Measurements from ENCODE around the gene CREB3.

Gene CREB3

DNA sequence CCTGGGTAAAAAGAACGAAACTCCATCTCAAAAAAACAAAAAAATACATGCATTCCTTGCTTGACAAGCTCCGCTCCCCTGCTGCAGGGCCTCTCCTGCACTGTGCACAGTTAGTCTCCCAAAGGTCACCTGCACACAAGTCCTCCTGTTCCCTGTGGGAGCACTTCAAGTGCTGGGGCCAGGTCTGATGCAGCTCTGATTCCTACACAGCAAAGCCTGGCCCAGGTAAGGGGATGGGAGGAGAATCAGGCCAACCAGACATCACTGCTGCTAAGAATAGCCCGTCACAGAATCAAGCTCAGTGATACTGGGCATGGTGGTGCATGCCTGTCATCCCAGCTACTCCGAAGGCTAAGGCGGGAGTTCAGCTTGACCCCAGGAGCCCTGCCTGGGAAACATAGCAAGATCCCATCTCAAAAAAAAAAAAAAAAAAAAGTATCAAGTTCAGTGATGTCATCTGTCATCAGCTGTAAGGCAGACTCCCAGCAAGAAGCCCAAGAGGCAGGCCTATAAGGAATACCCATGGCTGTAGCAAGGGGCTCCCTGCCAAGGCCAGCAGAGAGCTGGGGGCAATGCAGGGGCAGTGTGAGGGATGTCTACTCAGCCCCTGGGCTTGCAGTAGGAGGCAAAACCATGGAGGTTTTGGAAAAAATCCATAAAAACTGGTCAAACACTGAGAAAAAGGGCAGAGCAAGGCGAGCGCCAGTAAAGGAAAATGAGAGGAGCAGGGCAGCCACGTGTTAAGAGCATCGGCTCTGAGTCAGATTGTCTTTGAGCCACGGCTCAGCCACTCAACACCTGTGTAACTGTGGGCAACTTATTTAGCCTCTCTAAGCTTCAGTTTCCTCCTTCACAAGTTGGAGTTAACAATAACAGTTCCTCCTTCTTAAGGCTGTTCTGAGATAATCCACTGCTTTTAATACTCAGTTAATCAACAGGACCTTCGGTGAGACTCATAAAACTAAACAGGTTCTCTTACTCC lies 46.0 kb upstream of the CREB3 start:
- H4K20me1 ChIP-seq (ENCODE audit: insufficient read depth), result no peaks in the 10 kb centered on the region

DNA sequence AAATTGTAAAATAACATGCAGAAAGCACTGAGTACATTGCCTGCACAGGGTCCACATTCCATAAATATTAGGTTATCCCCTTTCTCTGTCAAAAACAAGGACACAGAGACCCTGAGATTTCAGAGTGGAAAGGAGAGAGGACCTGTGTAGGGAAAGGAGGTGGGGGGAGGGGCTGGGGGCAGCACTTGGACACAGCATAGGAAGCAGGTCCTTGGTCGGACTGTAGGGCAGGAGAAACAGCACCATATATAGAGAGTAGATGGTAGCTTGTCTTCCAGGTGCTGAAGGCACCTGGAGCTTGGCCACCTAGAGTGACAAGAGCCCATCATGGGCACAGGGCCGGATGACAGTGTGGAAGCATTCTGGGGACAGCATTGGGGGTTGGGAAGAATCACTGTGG lies 45.2 kb upstream of the CREB3 start:
- H3K27me3 ChIP-seq (ENCODE audit: insufficient read depth, low read depth), result no peaks in the 10 kb centered on the region
- no peak overlapping the region for H3K27ac ChIP-seq
- no peaks in the 10 kb centered on the region for H3K36me3 ChIP-seq (ENCODE audit: insufficient read depth)
- H3K9ac ChIP-seq, result no peak overlapping the region
- H3K4me1 ChIP-seq (ENCODE audit: low read depth, poor library complexity, severe bottlenecking), result no peaks in the 10 kb centered on the region
- no peak overlapping the region for H2AFZ ChIP-seq (ENCODE audit: low read depth)
- H3K4me2 ChIP-seq, result no peak overlapping the region
- H3K4me3 ChIP-seq (IDR thresholded peaks at IDR 0.05; ENCODE audit: insufficient read depth, low read depth, low read length), result no peak overlapping the region
- no peaks in the 10 kb centered on the region for H4K20me1 ChIP-seq (ENCODE audit: insufficient read depth)
- H3K79me2 ChIP-seq (ENCODE audit: insufficient read depth, low read depth), result no peaks in the 10 kb centered on the region
- TF ChIP-seq, protein P1, sequence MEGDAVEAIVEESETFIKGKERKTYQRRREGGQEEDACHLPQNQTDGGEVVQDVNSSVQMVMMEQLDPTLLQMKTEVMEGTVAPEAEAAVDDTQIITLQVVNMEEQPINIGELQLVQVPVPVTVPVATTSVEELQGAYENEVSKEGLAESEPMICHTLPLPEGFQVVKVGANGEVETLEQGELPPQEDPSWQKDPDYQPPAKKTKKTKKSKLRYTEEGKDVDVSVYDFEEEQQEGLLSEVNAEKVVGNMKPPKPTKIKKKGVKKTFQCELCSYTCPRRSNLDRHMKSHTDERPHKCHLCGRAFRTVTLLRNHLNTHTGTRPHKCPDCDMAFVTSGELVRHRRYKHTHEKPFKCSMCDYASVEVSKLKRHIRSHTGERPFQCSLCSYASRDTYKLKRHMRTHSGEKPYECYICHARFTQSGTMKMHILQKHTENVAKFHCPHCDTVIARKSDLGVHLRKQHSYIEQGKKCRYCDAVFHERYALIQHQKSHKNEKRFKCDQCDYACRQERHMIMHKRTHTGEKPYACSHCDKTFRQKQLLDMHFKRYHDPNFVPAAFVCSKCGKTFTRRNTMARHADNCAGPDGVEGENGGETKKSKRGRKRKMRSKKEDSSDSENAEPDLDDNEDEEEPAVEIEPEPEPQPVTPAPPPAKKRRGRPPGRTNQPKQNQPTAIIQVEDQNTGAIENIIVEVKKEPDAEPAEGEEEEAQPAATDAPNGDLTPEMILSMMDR (conservative IDR thresholded peaks at IDR 0.05; ENCODE audit: low read depth, low read length), result no peak

More for the DNA sequence above, 46.0 kb upstream of the CREB3 start:
- H3K27ac ChIP-seq, result no peak overlapping the region
- no peaks in the 10 kb centered on the region for H3K27me3 ChIP-seq (ENCODE audit: insufficient read depth, low read depth)
- no peak overlapping the region for H3K9ac ChIP-seq
- no peaks in the 10 kb centered on the region for H3K36me3 ChIP-seq (ENCODE audit: insufficient read depth)
- H3K79me2 ChIP-seq (ENCODE audit: insufficient read depth, low read depth), result no peaks in the 10 kb centered on the region
- no peaks in the 10 kb centered on the region for H3K4me1 ChIP-seq (ENCODE audit: low read depth, poor library complexity, severe bottlenecking)
- no peak overlapping the region for H2AFZ ChIP-seq (ENCODE audit: low read depth)
- no peak overlapping the region for H3K4me2 ChIP-seq
- TF ChIP-seq, protein P1 (conservative IDR thresholded peaks at IDR 0.05; ENCODE audit: low read depth, low read length), result no peak
- H3K4me3 ChIP-seq (IDR thresholded peaks at IDR 0.05; ENCODE audit: insufficient read depth, low read depth, low read length), result no peak overlapping the region

DNA sequence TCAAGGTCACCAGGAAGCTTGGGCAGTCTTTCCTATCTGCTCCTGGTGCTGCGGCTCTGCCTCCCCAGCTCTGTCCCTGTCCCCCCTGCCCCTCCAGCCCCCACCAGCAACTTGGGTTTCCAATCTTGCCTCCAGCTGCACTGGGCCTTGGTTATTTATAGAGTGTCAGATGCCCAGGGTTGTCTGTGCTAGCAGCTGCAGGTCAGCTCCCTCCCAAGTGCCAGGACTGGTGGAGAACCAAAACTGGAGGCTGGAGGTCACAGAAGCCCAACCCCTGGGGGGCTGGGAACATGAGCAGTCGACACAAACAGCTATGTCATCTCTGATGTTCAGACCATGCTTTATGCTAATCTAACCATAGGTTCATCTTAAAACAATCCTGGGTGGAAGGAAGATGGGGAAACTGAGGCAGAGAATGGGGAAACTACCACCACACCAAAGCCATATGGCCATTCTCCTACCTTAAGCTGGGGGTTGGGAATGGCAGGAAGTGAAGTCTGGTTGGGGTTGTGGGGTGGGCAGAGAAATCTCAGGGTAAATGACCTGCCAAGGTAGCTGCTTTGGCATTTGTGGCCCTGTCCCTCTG lies 44.4 kb upstream of the CREB3 start:
- Histone ChIP-seq H3K4me3 (IDR thresholded peaks at IDR 0.05; ENCODE audit: insufficient read depth, low read depth, low read length) (no peak overlapping the region), H3K4me2 (no peak overlapping the region), H3K79me2 (ENCODE audit: insufficient read depth, low read depth) (no peaks in the 10 kb centered on the region), H3K36me3 (ENCODE audit: insufficient read depth) (no peaks in the 10 kb centered on the region), H2AFZ (ENCODE audit: low read depth) (no peak overlapping the region), H3K27ac (no peak overlapping the region), H3K9ac (no peak overlapping the region), H3K4me1 (ENCODE audit: low read depth, poor library complexity, severe bottlenecking) (no peaks in the 10 kb centered on the region), H3K27me3 (ENCODE audit: insufficient read depth, low read depth) (no peaks in the 10 kb centered on the region), H4K20me1 (ENCODE audit: insufficient read depth) (no peaks in the 10 kb centered on the region)
- TF ChIP-seq, protein P1 (conservative IDR thresholded peaks at IDR 0.05; ENCODE audit: low read depth, low read length), result no peak

DNA sequence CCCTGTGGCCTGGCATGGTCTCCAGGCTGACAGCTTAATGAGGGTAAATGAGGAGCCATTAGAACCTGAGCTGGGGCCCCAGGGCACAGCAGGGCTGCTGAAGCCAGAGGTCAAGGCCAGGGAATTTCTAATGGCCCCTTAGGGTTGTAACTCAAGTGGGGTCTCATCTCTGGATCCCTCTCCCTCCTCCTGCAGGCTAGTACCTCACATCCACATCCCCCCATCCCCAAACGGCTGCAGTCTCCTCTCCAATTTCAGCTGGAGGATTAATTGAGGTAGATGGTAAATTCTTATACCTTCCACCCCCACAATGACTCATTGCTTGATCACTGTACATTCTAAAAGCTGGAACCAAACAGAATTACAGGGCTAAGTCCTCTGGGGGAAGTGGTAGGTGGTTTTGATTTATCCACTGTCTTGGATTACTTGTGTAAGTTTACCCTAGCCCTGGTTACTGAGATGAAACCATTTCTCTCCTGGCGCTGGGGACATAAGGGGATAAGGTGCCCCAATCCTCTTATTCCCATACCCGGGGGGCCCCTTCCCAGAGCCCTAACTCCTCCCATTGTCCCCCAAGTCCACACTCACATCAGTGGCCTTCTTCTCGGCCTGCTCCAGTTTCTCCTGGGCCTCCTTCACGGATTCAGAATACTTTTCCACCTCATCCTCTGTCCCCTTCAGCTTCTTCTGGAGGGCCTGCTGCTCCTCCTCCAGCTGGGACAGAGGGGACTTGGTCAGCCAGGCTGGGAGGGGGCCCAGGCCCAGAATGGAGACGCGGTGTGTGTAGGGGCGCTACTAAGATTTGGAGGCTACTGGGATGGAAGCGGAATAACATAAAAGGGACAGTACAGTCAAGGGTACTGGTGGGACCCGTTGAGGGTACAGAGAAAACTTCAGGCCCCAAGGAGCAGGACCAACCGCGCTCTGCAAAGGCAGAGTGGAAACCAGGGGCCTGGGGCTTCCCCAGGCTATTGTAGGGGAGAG lies 43.6 kb upstream of the CREB3 start:
- H4K20me1 ChIP-seq (ENCODE audit: insufficient read depth), result no peaks in the 10 kb centered on the region
- TF ChIP-seq, protein P1 (conservative IDR thresholded peaks at IDR 0.05; ENCODE audit: low read depth, low read length), result no peak
- H3K27ac ChIP-seq, result no peak overlapping the region
- no peaks in the 10 kb centered on the region for H3K4me1 ChIP-seq (ENCODE audit: low read depth, poor library complexity, severe bottlenecking)
- no peaks in the 10 kb centered on the region for H3K79me2 ChIP-seq (ENCODE audit: insufficient read depth, low read depth)
- no peak overlapping the region for H3K9ac ChIP-seq
- H3K4me3 ChIP-seq (IDR thresholded peaks at IDR 0.05; ENCODE audit: insufficient read depth, low read depth, low read length), result no peak overlapping the region
- H3K27me3 ChIP-seq (ENCODE audit: insufficient read depth, low read depth), result no peaks in the 10 kb centered on the region
- H3K36me3 ChIP-seq (ENCODE audit: insufficient read depth), result no peaks in the 10 kb centered on the region
- H2AFZ ChIP-seq (ENCODE audit: low read depth), result no peak overlapping the region
- H3K4me2 ChIP-seq, result no peak overlapping the region
